HEK293 (cell line): Measurements from ENCODE around the gene ATOH1.
A peak's percentile ranks its signal among the peaks of the same experiment; 100 is the strongest.

Source experiments
- CTCF ChIA-PET: fragments of 350-600 bp; formaldehyde crosslinking; extraction: SDS; loops from one replicate; lab custom pipeline; 2021; ENCODE audit warnings: antibody characterized with exemption; lab: Yijun Ruan, JAX
- POLR2A ChIA-PET: fragments of 300-600 bp; formaldehyde crosslinking; extraction: SDS; loops from one replicate; lab custom pipeline; 2020; ENCODE audit warnings: antibody characterized with exemption, inconsistent platforms; lab: Yijun Ruan, JAX
- H3K27ac ChIP-seq: fragments of 200-500 bp; sonication (Bioruptor generic); 2 replicates; pipeline ENCODE4 v1.5.1; 2014; ENCODE audit warnings: low read depth, low read length, control low read depth, inconsistent platforms; ENCODE audit errors: extremely low read depth
- H3K36me3 ChIP-seq, 2 experiments: fragments of 200-500 bp in 1 of 2; sonication (Bioruptor generic) in 1 of 2; 1 replicate in 1 of 2; 2 replicates in 1 of 2; pipeline ENCODE4 v1.5.1; 2014 to 2017; ENCODE audit warnings: inconsistent platforms in 2 of 2, low read length in 2 of 2; ENCODE audit not compliant: control insufficient read depth in 2 of 2, insufficient read depth in 1 of 2
- H3K4me1 ChIP-seq: fragments of 200-500 bp; sonication (Bioruptor generic); 2 replicates; pipeline ENCODE4 v1.5.1; 2014; ENCODE audit warnings: mild to moderate bottlenecking, low read length, inconsistent platforms; ENCODE audit not compliant: control insufficient read depth, insufficient read depth
- H3K4me3 ChIP-seq: 2 replicates; pipeline ENCODE4 v1.5.1; 2011; ENCODE audit warnings: low read depth, mild to moderate bottlenecking, control low read depth, low read length, moderate library complexity
- H3K9me3 ChIP-seq: fragments of 200-500 bp; sonication (Bioruptor generic); 2 replicates; pipeline ENCODE4 v1.5.1; 2014; ENCODE audit warnings: low read depth, low read length, inconsistent platforms; ENCODE audit not compliant: control insufficient read depth, insufficient read depth
- FEZF1 ChIP-seq: fragments of 450-650 bp; formaldehyde crosslinking; IDR thresholded peaks from 2 replicates; pipeline ENCODE4 v1.5.1; 2016; ENCODE audit warnings: missing biosample characterization, missing genetic modification characterization
- KLF16 ChIP-seq: fragments of 450-650 bp; formaldehyde crosslinking; IDR thresholded peaks from 2 replicates; pipeline ENCODE4 v1.5.1; 2017; ENCODE audit warnings: missing biosample characterization, missing genetic modification characterization
- MEIS1 ChIP-seq: sonication (generic); formaldehyde crosslinking; IDR thresholded peaks from 2 replicates; pipeline ENCODE4 v1.8.1; 2022; ENCODE audit warnings: missing genetic modification reagents, mild to moderate bottlenecking, borderline replicate concordance
- OSR2 ChIP-seq: fragments of 450-650 bp; formaldehyde crosslinking; IDR thresholded peaks from 2 replicates; pipeline ENCODE4 v1.5.1; 2016; ENCODE audit warnings: missing biosample characterization, missing genetic modification characterization
- SP2 ChIP-seq: fragments of 450-650 bp; formaldehyde crosslinking; IDR thresholded peaks from 2 replicates; pipeline ENCODE4 v1.5.1; 2016; ENCODE audit warnings: missing biosample characterization, missing genetic modification characterization
- TCF7L2 ChIP-seq: IDR thresholded peaks from 2 replicates; pipeline ENCODE4 v1.6.1; 2011; ENCODE audit warnings: low read depth, mild to moderate bottlenecking, inconsistent platforms, low read length, moderate library complexity, borderline replicate concordance
- WT1 ChIP-seq: fragments of 450-650 bp; formaldehyde crosslinking; IDR thresholded peaks from 2 replicates; pipeline ENCODE4 v1.5.1; 2016; ENCODE audit warnings: missing biosample characterization, missing genetic modification characterization
- ZFP37 ChIP-seq: fragments of 450-650 bp; formaldehyde crosslinking; IDR thresholded peaks from 2 replicates; pipeline ENCODE4 v1.5.1; 2016; ENCODE audit warnings: missing biosample characterization, missing genetic modification characterization
- ZNF202 ChIP-seq: fragments of 450-650 bp; formaldehyde crosslinking; IDR thresholded peaks from 2 replicates; pipeline ENCODE4 v1.5.1; 2016; ENCODE audit warnings: missing biosample characterization, missing genetic modification characterization, borderline replicate concordance
- ZNF221 ChIP-seq: fragments of 450-650 bp; formaldehyde crosslinking; IDR thresholded peaks from 2 replicates; pipeline ENCODE4 v1.5.1; 2017; ENCODE audit warnings: missing biosample characterization, missing genetic modification characterization, borderline replicate concordance
- ZNF335 ChIP-seq: fragments of 450-650 bp; formaldehyde crosslinking; conservative IDR thresholded peaks from 2 replicates; pipeline ENCODE4 v1.5.1; 2016; ENCODE audit warnings: missing biosample characterization, missing genetic modification characterization
- ZNF354C ChIP-seq: fragments of 450-650 bp; formaldehyde crosslinking; IDR thresholded peaks from 2 replicates; pipeline ENCODE4 v1.5.1; 2016; ENCODE audit warnings: missing biosample characterization, missing genetic modification characterization, low read depth, borderline replicate concordance
- ZNF571 ChIP-seq: fragments of 450-650 bp; formaldehyde crosslinking; IDR thresholded peaks from 2 replicates; pipeline ENCODE4 v1.5.0; 2017; ENCODE audit warnings: missing biosample characterization, missing genetic modification characterization
- ZNF830 ChIP-seq: fragments of 450-650 bp; IDR thresholded peaks from 2 replicates; pipeline ENCODE4 v1.5.0; 2018; ENCODE audit warnings: missing biosample characterization, missing genetic modification characterization, low read depth, mild to moderate bottlenecking, moderate library complexity
- TF ChIP-seq, protein P1 (sequence below): fragments of 450-650 bp; formaldehyde crosslinking; IDR thresholded peaks from 2 replicates; pipeline ENCODE4 v1.5.1; 2017; ENCODE audit warnings: missing biosample characterization, missing genetic modification characterization
- TF ChIP-seq, protein P2 (sequence below): fragments of 450-650 bp; formaldehyde crosslinking; IDR thresholded peaks from 2 replicates; pipeline ENCODE4 v1.5.1; 2016; ENCODE audit warnings: missing biosample characterization, missing genetic modification characterization
- TF ChIP-seq, protein P3 (sequence below): fragments of 450-650 bp; formaldehyde crosslinking; IDR thresholded peaks from 2 replicates; pipeline ENCODE4 v1.5.1; 2016; ENCODE audit warnings: missing biosample characterization, missing genetic modification characterization
- TF ChIP-seq, protein P4 (sequence below): fragments of 450-650 bp; formaldehyde crosslinking; IDR thresholded peaks from 2 replicates; pipeline ENCODE4 v1.5.1; 2017; ENCODE audit warnings: missing biosample characterization, missing genetic modification characterization
- TF ChIP-seq, protein P5 (sequence below): fragments of 450-650 bp; formaldehyde crosslinking; IDR thresholded peaks from 2 replicates; pipeline ENCODE4 v1.5.1; 2016; ENCODE audit warnings: missing biosample characterization, missing genetic modification characterization, borderline replicate concordance
- TF ChIP-seq, protein P6 (sequence below): fragments of 450-650 bp; formaldehyde crosslinking; conservative IDR thresholded peaks from 2 replicates; pipeline ENCODE4 v1.5.1; 2016; ENCODE audit warnings: low read depth, missing biosample characterization, missing genetic modification characterization

ATOH1 gene

DNA sequence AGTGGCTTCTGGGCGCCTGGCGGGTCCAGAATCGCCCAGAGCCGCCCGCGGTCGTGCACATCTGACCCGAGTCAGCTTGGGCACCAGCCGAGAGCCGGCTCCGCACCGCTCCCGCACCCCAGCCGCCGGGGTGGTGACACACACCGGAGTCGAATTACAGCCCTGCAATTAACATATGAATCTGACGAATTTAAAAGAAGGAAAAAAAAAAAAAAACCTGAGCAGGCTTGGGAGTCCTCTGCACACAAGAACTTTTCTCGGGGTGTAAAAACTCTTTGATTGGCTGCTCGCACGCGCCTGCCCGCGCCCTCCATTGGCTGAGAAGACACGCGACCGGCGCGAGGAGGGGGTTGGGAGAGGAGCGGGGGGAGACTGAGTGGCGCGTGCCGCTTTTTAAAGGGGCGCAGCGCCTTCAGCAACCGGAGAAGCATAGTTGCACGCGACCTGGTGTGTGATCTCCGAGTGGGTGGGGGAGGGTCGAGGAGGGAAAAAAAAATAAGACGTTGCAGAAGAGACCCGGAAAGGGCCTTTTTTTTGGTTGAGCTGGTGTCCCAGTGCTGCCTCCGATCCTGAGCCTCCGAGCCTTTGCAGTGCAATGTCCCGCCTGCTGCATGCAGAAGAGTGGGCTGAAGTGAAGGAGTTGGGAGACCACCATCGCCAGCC is at the start of gene ATOH1 (continued):
- 0 out of 2 replicates have a peak, but pooled peaks have one; percentile 12 for TF ChIP-seq OSR2 (tag by site-specific recombination)
- TF ChIP-seq, protein P1, sequence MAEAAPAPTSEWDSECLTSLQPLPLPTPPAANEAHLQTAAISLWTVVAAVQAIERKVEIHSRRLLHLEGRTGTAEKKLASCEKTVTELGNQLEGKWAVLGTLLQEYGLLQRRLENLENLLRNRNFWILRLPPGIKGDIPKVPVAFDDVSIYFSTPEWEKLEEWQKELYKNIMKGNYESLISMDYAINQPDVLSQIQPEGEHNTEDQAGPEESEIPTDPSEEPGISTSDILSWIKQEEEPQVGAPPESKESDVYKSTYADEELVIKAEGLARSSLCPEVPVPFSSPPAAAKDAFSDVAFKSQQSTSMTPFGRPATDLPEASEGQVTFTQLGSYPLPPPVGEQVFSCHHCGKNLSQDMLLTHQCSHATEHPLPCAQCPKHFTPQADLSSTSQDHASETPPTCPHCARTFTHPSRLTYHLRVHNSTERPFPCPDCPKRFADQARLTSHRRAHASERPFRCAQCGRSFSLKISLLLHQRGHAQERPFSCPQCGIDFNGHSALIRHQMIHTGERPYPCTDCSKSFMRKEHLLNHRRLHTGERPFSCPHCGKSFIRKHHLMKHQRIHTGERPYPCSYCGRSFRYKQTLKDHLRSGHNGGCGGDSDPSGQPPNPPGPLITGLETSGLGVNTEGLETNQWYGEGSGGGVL = peak; percentile 75; the same call in 1 of the 2 replicates
- TF ChIP-seq, protein P2, sequence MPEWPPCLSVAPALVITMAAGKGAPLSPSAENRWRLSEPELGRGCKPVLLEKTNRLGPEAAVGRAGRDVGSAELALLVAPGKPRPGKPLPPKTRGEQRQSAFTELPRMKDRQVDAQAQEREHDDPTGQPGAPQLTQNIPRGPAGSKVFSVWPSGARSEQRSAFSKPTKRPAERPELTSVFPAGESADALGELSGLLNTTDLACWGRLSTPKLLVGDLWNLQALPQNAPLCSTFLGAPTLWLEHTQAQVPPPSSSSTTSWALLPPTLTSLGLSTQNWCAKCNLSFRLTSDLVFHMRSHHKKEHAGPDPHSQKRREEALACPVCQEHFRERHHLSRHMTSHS = 0 out of 2 replicates have a peak, but pooled peaks have one; percentile 19
- TF ChIP-seq ZNF571 = no peak
- TF ChIP-seq, protein P3, sequence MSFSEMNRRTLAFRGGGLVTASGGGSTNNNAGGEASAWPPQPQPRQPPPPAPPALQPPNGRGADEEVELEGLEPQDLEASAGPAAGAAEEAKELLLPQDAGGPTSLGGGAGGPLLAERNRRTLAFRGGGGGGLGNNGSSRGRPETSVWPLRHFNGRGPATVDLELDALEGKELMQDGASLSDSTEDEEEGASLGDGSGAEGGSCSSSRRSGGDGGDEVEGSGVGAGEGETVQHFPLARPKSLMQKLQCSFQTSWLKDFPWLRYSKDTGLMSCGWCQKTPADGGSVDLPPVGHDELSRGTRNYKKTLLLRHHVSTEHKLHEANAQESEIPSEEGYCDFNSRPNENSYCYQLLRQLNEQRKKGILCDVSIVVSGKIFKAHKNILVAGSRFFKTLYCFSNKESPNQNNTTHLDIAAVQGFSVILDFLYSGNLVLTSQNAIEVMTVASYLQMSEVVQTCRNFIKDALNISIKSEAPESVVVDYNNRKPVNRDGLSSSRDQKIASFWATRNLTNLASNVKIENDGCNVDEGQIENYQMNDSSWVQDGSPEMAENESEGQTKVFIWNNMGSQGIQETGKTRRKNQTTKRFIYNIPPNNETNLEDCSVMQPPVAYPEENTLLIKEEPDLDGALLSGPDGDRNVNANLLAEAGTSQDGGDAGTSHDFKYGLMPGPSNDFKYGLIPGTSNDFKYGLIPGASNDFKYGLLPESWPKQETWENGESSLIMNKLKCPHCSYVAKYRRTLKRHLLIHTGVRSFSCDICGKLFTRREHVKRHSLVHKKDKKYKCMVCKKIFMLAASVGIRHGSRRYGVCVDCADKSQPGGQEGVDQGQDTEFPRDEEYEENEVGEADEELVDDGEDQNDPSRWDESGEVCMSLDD (tag by site-specific recombination) = peak; percentile 52; the same call in 1 of the 2 replicates
- no peak for TF ChIP-seq ZNF202 (tag by site-specific recombination)
- peak; percentile 81 for TF ChIP-seq ZNF335
- TF ChIP-seq TCF7L2 = peak; percentile 61; the same call in 1 of the 2 replicates
- no peak for TF ChIP-seq ZFP37 (tag by site-specific recombination)
- TF ChIP-seq ZNF221 (tag by site-specific recombination) = no peak
- TF ChIP-seq MEIS1 (CRISPR knock-in tag) = no peak
- TF ChIP-seq WT1 (tag by site-specific recombination) = peak; percentile 67
- TF ChIP-seq FEZF1 (tag by site-specific recombination) = peak; percentile 56; the same call in 1 of the 2 replicates
- no peak for TF ChIP-seq KLF16 (tag by site-specific recombination)
- TF ChIP-seq SP2 (tag by site-specific recombination) = peak; percentile 44
- TF ChIP-seq, protein P4, sequence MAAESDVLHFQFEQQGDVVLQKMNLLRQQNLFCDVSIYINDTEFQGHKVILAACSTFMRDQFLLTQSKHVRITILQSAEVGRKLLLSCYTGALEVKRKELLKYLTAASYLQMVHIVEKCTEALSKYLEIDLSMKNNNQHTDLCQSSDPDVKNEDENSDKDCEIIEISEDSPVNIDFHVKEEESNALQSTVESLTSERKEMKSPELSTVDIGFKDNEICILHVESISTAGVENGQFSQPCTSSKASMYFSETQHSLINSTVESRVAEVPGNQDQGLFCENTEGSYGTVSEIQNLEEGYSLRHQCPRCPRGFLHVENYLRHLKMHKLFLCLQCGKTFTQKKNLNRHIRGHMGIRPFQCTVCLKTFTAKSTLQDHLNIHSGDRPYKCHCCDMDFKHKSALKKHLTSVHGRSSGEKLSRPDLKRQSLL = 0 out of 2 replicates have a peak, but pooled peaks have one; percentile 31

DNA sequence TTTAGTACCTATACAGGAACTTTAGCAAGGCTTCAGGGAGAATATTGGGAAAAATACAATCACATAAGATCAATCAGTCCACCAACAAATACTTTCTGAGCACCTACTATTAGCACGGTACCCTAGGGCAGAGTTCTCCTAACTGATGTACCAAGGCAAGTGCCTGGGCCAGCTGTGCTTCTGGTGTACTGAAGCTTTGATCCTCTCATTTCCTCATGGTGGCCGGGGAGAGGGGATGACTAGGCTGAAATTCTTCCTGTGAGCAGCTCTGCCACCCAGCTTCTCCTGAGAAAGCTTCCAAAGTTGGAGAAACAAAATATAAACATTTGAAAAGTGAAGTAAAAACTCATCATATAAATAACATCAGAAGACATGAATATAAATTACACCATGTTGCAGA is 49.3 kb upstream of the ATOH1 start:
- H3K36me3 ChIP-seq = no peaks in the 10 kb centered on the region
- H3K4me1 ChIP-seq = no peaks in the 10 kb centered on the region
- POLR2A ChIA-PET = no interaction called here
- CTCF ChIA-PET = interaction anchor here (0.5 kb wide), 1 partner anchor 1041 kb away, joined by 3 read pairs; no protein-coding TSS in a partner anchor
- H3K4me3 ChIP-seq = no peak overlapping the region
- no peak overlapping the region for H3K27ac ChIP-seq
- H3K9me3 ChIP-seq = no peaks in the 10 kb centered on the region
- TF ChIP-seq, protein P5, sequence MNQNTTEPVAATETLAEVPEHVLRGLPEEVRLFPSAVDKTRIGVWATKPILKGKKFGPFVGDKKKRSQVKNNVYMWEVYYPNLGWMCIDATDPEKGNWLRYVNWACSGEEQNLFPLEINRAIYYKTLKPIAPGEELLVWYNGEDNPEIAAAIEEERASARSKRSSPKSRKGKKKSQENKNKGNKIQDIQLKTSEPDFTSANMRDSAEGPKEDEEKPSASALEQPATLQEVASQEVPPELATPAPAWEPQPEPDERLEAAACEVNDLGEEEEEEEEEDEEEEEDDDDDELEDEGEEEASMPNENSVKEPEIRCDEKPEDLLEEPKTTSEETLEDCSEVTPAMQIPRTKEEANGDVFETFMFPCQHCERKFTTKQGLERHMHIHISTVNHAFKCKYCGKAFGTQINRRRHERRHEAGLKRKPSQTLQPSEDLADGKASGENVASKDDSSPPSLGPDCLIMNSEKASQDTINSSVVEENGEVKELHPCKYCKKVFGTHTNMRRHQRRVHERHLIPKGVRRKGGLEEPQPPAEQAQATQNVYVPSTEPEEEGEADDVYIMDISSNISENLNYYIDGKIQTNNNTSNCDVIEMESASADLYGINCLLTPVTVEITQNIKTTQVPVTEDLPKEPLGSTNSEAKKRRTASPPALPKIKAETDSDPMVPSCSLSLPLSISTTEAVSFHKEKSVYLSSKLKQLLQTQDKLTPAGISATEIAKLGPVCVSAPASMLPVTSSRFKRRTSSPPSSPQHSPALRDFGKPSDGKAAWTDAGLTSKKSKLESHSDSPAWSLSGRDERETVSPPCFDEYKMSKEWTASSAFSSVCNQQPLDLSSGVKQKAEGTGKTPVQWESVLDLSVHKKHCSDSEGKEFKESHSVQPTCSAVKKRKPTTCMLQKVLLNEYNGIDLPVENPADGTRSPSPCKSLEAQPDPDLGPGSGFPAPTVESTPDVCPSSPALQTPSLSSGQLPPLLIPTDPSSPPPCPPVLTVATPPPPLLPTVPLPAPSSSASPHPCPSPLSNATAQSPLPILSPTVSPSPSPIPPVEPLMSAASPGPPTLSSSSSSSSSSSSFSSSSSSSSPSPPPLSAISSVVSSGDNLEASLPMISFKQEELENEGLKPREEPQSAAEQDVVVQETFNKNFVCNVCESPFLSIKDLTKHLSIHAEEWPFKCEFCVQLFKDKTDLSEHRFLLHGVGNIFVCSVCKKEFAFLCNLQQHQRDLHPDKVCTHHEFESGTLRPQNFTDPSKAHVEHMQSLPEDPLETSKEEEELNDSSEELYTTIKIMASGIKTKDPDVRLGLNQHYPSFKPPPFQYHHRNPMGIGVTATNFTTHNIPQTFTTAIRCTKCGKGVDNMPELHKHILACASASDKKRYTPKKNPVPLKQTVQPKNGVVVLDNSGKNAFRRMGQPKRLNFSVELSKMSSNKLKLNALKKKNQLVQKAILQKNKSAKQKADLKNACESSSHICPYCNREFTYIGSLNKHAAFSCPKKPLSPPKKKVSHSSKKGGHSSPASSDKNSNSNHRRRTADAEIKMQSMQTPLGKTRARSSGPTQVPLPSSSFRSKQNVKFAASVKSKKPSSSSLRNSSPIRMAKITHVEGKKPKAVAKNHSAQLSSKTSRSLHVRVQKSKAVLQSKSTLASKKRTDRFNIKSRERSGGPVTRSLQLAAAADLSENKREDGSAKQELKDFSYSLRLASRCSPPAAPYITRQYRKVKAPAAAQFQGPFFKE (tag by site-specific recombination) = no peak
- TF ChIP-seq ZNF354C (no peak), ZNF830 (no peak)
- TF ChIP-seq, protein P6, sequence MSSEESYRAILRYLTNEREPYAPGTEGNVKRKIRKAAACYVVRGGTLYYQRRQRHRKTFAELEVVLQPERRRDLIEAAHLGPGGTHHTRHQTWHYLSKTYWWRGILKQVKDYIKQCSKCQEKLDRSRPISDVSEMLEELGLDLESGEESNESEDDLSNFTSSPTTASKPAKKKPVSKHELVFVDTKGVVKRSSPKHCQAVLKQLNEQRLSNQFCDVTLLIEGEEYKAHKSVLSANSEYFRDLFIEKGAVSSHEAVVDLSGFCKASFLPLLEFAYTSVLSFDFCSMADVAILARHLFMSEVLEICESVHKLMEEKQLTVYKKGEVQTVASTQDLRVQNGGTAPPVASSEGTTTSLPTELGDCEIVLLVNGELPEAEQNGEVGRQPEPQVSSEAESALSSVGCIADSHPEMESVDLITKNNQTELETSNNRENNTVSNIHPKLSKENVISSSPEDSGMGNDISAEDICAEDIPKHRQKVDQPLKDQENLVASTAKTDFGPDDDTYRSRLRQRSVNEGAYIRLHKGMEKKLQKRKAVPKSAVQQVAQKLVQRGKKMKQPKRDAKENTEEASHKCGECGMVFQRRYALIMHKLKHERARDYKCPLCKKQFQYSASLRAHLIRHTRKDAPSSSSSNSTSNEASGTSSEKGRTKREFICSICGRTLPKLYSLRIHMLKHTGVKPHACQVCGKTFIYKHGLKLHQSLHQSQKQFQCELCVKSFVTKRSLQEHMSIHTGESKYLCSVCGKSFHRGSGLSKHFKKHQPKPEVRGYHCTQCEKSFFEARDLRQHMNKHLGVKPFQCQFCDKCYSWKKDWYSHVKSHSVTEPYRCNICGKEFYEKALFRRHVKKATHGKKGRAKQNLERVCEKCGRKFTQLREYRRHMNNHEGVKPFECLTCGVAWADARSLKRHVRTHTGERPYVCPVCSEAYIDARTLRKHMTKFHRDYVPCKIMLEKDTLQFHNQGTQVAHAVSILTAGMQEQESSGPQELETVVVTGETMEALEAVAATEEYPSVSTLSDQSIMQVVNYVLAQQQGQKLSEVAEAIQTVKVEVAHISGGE = no peak
